CD4-positive, alpha-beta T cell treated with Interleukin-6 at 100 ng/mL for 8 hours (primary cell): Measurements from ENCODE around the gene UGT1A10.

Experiments used
- DNase-seq: peaks from one replicate; pipeline ENCODE4 v3.0.0-alpha.2; 2020; ENCODE audit warnings: mixed read lengths, low spot score

The UGT1A10 gene

GRCh38 chr2:233773854-233774253, 137.6 kb downstream of the UGT1A10 start:
- no peak for DNase-seq

- no peak for DNase-seq
These were observed 139.2 kb downstream of the UGT1A10 start for GRCh38 chr2:233775414-233775813.

GRCh38 chr2:233778030-233778429, 141.8 kb downstream of the UGT1A10 start, which contains the start of gene MROH2A:
Gene MROH2A, plus strand, starts transcription at chr2:233778330. Its CDS starts 1,029 bp downstream, at chr2:233779359.
- DNase-seq: no peak

GRCh38 chr2:233779722-233780121, 143.5 kb downstream of the UGT1A10 start:
- no peak for DNase-seq

- no peak for DNase-seq
These were observed 144.5 kb downstream of the UGT1A10 start for GRCh38 chr2:233780771-233781170.

GRCh38 chr2:233789554-233789953, 153.3 kb downstream of the UGT1A10 start:
- DNase-seq: no peak

GRCh38 chr2:233791151-233791882, 155.1 kb downstream of the UGT1A10 start:
- no peak for DNase-seq

- DNase-seq: no peak
These were observed 155.7 kb downstream of the UGT1A10 start for GRCh38 chr2:233791883-233792329.

GRCh38 chr2:233792720-233793119, 156.5 kb downstream of the UGT1A10 start:
- no peak for DNase-seq

GRCh38 chr2:233793465-233794127, 157.3 kb downstream of the UGT1A10 start:
- no peak for DNase-seq

- DNase-seq: no peak
These were observed 157.9 kb downstream of the UGT1A10 start for GRCh38 chr2:233794128-233794658.

- no peak for DNase-seq
These were observed 159.5 kb downstream of the UGT1A10 start for GRCh38 chr2:233795735-233796171.

GRCh38 chr2:233796254-233796653, 160.0 kb downstream of the UGT1A10 start:
- no peak for DNase-seq

GRCh38 chr2:233798335-233799086, 162.3 kb downstream of the UGT1A10 start:
- DNase-seq: no peak

GRCh38 chr2:233799087-233799665, 162.9 kb downstream of the UGT1A10 start:
- no peak for DNase-seq

GRCh38 chr2:233799716-233800115, 163.5 kb downstream of the UGT1A10 start:
- no peak for DNase-seq

- DNase-seq: no peak
These were observed 164.0 kb downstream of the UGT1A10 start for GRCh38 chr2:233800208-233800607.

- DNase-seq: no peak
These were observed 165.3 kb downstream of the UGT1A10 start for GRCh38 chr2:233801357-233802131.

- DNase-seq: no peak
These were observed 166.0 kb downstream of the UGT1A10 start for GRCh38 chr2:233802132-233802815.

GRCh38 chr2:233803292-233803911, 167.2 kb downstream of the UGT1A10 start:
- no peak for DNase-seq
